ENCODE measurements around the gene PIGB. TPM values are rescaled to one million over a fixed set of nuclear protein-coding genes. Genes with fewer than 3 reads are reported as not detected.

Gene PIGB
- total and polyA plus RNA-seq, 2 donors (not counting 1 experiment from before 2014, with no cell fraction given), result 18.8 to 27.4 TPM

DNA sequence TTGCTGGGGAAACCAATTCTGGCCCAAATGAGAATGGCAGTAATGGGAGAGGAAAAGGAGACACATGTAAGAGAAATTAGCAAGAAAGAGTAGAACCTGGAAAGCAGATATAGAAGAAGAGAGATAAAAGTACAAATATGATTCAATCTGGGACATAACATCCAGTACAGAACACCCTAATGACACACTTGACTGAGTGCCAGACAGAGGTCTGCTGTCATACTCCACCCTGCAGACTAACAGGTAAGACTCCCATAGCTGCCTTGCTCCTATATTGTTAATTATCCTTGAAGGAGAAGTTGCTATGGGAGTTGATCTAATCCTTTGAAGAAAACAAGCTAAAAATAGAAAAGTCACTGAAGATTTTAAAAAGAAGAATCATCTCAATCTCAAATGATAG, 68.0 kb downstream of the PIGB start:
- no peaks in the 10 kb centered on the region for H3K36me3 ChIP-seq (ENCODE audit: control insufficient read depth, insufficient read depth, low read length)
- H3K4me2 ChIP-seq (ENCODE audit: extremely low read depth, insufficient read depth, low read length), result no peak overlapping the region
- no peak overlapping the region for H3K27ac ChIP-seq (ENCODE audit: insufficient read depth, low read length)
- H3K9me3 ChIP-seq (ENCODE audit: control insufficient read depth, insufficient read depth, low read depth, low read length), result no peaks in the 10 kb centered on the region
- TF ChIP-seq EZH2 (IDR thresholded peaks at IDR 0.05; ENCODE audit: low read length, missing control alignments), result no peak
- TF ChIP-seq, protein P1, sequence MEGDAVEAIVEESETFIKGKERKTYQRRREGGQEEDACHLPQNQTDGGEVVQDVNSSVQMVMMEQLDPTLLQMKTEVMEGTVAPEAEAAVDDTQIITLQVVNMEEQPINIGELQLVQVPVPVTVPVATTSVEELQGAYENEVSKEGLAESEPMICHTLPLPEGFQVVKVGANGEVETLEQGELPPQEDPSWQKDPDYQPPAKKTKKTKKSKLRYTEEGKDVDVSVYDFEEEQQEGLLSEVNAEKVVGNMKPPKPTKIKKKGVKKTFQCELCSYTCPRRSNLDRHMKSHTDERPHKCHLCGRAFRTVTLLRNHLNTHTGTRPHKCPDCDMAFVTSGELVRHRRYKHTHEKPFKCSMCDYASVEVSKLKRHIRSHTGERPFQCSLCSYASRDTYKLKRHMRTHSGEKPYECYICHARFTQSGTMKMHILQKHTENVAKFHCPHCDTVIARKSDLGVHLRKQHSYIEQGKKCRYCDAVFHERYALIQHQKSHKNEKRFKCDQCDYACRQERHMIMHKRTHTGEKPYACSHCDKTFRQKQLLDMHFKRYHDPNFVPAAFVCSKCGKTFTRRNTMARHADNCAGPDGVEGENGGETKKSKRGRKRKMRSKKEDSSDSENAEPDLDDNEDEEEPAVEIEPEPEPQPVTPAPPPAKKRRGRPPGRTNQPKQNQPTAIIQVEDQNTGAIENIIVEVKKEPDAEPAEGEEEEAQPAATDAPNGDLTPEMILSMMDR (conservative IDR thresholded peaks at IDR 0.05 in 1 of 2, IDR thresholded peaks at IDR 0.05 in 1 of 2; ENCODE audit: low read depth in 1 of 2, low read length in 2 of 2), result no peak
- no peak overlapping the region for H3K9ac ChIP-seq (ENCODE audit: insufficient read depth, low read length)
- no peaks in the 10 kb centered on the region for H3K27me3 ChIP-seq (ENCODE audit: control insufficient read depth, insufficient read depth, low read length)
- H3K4me1 ChIP-seq (ENCODE audit: control insufficient read depth, extremely low read depth, insufficient read depth, low read length), result peaks cover 3% of the 10 kb centered on the region
- no peak overlapping the region for H3K4me3 ChIP-seq (replicated peaks in 1 of 4; ENCODE audit: control extremely low read depth in 1 of 4, insufficient read depth in 1 of 4, low read depth in 3 of 4, low read length in 4 of 4)
- no peak overlapping the region for H2AFZ ChIP-seq (ENCODE audit: low read length)
- no peak for DNase-seq (ENCODE audit: low read depth in 2 of 2)
- H3K79me2 ChIP-seq (ENCODE audit: control insufficient read depth, insufficient read depth, low read length), result no peaks in the 10 kb centered on the region
- H4K20me1 ChIP-seq (ENCODE audit: control insufficient read depth, extremely low read depth, insufficient read depth, low read length), result no peaks in the 10 kb centered on the region

DNA sequence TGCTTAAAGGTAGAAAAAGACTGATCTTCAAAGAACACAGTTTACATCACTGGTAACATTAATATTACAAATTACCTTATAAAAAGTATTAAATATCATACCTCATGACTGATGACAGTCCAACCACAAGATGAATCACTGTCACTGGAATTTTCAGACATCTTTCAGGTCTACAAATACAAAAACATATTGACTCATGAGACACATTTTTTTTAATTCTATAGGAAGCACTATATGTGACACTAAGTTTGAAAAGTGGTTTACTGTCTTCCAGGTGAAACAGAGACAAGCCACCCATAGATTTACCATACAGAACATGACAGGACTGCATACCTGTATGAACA, 70.2 kb downstream of the PIGB start:
- Histone ChIP-seq H3K27me3 (ENCODE audit: control insufficient read depth, insufficient read depth, low read length) (no peaks in the 10 kb centered on the region), H3K27ac (ENCODE audit: insufficient read depth, low read length) (no peak overlapping the region), H3K4me3 (replicated peaks in 1 of 4; ENCODE audit: control extremely low read depth in 1 of 4, insufficient read depth in 1 of 4, low read depth in 3 of 4, low read length in 4 of 4) (no peak overlapping the region), H3K4me2 (ENCODE audit: extremely low read depth, insufficient read depth, low read length) (peak overlapping the region; percentile 35), H2AFZ (ENCODE audit: low read length) (no peak overlapping the region), H3K79me2 (ENCODE audit: control insufficient read depth, insufficient read depth, low read length) (no peaks in the 10 kb centered on the region), H3K9ac (ENCODE audit: insufficient read depth, low read length) (no peak overlapping the region), H3K9me3 (ENCODE audit: control insufficient read depth, insufficient read depth, low read depth, low read length) (no peaks in the 10 kb centered on the region), H3K4me1 (ENCODE audit: control insufficient read depth, extremely low read depth, insufficient read depth, low read length) (peaks cover 3% of the 10 kb centered on the region), H3K36me3 (ENCODE audit: control insufficient read depth, insufficient read depth, low read length) (no peaks in the 10 kb centered on the region), H4K20me1 (ENCODE audit: control insufficient read depth, extremely low read depth, insufficient read depth, low read length) (no peaks in the 10 kb centered on the region)
- DNase-seq (ENCODE audit: low read depth in 2 of 2), result peak; percentile 5 to 36
- no peak for TF ChIP-seq EZH2 (IDR thresholded peaks at IDR 0.05; ENCODE audit: low read length, missing control alignments)
- TF ChIP-seq, protein P1 (conservative IDR thresholded peaks at IDR 0.05 in 1 of 2, IDR thresholded peaks at IDR 0.05 in 1 of 2; ENCODE audit: low read depth in 1 of 2, low read length in 2 of 2), result no peak

DNA sequence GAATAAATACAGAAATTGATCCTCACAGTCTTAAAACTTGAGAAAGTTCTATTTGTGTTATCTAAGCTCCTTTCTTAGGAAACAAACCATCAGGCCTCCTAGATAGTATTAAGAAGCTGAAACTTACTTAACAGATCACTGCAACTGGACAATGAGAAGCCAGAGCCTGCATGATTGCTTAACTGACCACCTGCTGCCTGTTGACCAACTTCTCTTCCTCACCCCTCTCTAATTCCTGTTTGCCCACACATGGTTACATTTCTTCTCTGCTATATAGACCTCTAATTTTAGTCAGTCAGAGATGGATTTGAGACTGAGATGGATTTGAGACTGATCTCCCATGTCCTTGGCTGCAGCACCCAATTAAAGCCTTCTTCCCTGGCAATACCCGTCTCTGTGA, 75.7 kb downstream of the PIGB start:
- DNase-seq (ENCODE audit: low read depth in 2 of 2), result peak in 1 of 2 donors; percentile 17
- H3K4me3 ChIP-seq (replicated peaks in 1 of 4; ENCODE audit: control extremely low read depth in 1 of 4, insufficient read depth in 1 of 4, low read depth in 3 of 4, low read length in 4 of 4), result no peak overlapping the region
- no peak overlapping the region for H3K4me2 ChIP-seq (ENCODE audit: extremely low read depth, insufficient read depth, low read length)
- H4K20me1 ChIP-seq (ENCODE audit: control insufficient read depth, extremely low read depth, insufficient read depth, low read length), result no peaks in the 10 kb centered on the region
- no peaks in the 10 kb centered on the region for H3K4me1 ChIP-seq (ENCODE audit: control insufficient read depth, extremely low read depth, insufficient read depth, low read length)
- no peaks in the 10 kb centered on the region for H3K27me3 ChIP-seq (ENCODE audit: control insufficient read depth, insufficient read depth, low read length)
- no peak overlapping the region for H3K9ac ChIP-seq (ENCODE audit: insufficient read depth, low read length)
- no peak for TF ChIP-seq EZH2 (IDR thresholded peaks at IDR 0.05; ENCODE audit: low read length, missing control alignments)
- TF ChIP-seq, protein P1 (conservative IDR thresholded peaks at IDR 0.05 in 1 of 2, IDR thresholded peaks at IDR 0.05 in 1 of 2; ENCODE audit: low read depth in 1 of 2, low read length in 2 of 2), result no peak
- no peaks in the 10 kb centered on the region for H3K36me3 ChIP-seq (ENCODE audit: control insufficient read depth, insufficient read depth, low read length)
- H3K9me3 ChIP-seq (ENCODE audit: control insufficient read depth, insufficient read depth, low read depth, low read length), result no peaks in the 10 kb centered on the region
- H2AFZ ChIP-seq (ENCODE audit: low read length), result no peak overlapping the region
- H3K79me2 ChIP-seq (ENCODE audit: control insufficient read depth, insufficient read depth, low read length), result no peaks in the 10 kb centered on the region
- no peak overlapping the region for H3K27ac ChIP-seq (ENCODE audit: insufficient read depth, low read length)

Measured in fibroblast of lung (primary cell).